H1 (cell line): ENCODE results near the gene CD300LF. TPM values are rescaled to one million over a fixed set of nuclear protein-coding genes. Genes with fewer than 3 reads are reported as not detected.

ENCODE experiments used
- CTCF ChIA-PET: fragments of 300-600 bp; sonication (Branson Sonifier 250); formaldehyde crosslinking; loops from one replicate; lab custom pipeline; 2021; ENCODE audit not compliant: partially characterized antibody; lab: Charles Lee
- POLR2A ChIA-PET: fragments of 300-600 bp; sonication (Branson Sonifier 250); formaldehyde crosslinking; loops from one replicate; lab custom pipeline; 2021; ENCODE audit warnings: inconsistent platforms; ENCODE audit not compliant: partially characterized antibody; lab: Charles Lee
- DNase-seq, 2 experiments: peaks; one replicate each; pipeline versions ENCODE4 v3.0.0 to v3.0.0-alpha.2; 2010 to 2022; ENCODE audit warnings: low spot score in 2 of 2, low read depth in 1 of 2, mixed read lengths in 1 of 2
- FAIRE-seq: peaks from 2 replicates; lab custom pipeline; 2011; peaks lifted over from hg19 to GRCh38; lab: Jason Lieb, UNC
- H2AFZ ChIP-seq: 2 replicates; pipeline ENCODE4 v1.8.1; 2012; ENCODE audit warnings: low read length, inconsistent platforms
- H2AK5ac ChIP-seq: 2 replicates; pipeline ENCODE4 v1.6.1; 2013; ENCODE audit warnings: low read depth, low read length
- H2BK120ac ChIP-seq: replicated peaks from 2 replicates; pipeline ENCODE3; 2013; ENCODE audit warnings: low read depth, low read length, inconsistent platforms
- H2BK12ac ChIP-seq: 2 replicates; pipeline ENCODE4 v1.6.1; 2013; ENCODE audit warnings: low read depth, low read length
- H2BK15ac ChIP-seq: 2 replicates; pipeline ENCODE4 v1.6.1; 2013; ENCODE audit warnings: low read length
- H2BK20ac ChIP-seq: 2 replicates; pipeline ENCODE4 v1.6.1; 2013; ENCODE audit warnings: low read length
- H2BK5ac ChIP-seq: 2 replicates; pipeline ENCODE4 v1.6.1; 2013; ENCODE audit warnings: low read depth, low read length
- H3K14ac ChIP-seq: 2 replicates; pipeline ENCODE4 v1.6.1; 2013; ENCODE audit warnings: inconsistent platforms; ENCODE audit not compliant: insufficient read length
- H3K18ac ChIP-seq: 2 replicates; pipeline ENCODE4 v1.6.1; 2013; ENCODE audit warnings: low read length; ENCODE audit errors: extremely low read depth
- H3K23ac ChIP-seq: 2 replicates; pipeline ENCODE4 v1.6.1; 2013; ENCODE audit warnings: inconsistent platforms; ENCODE audit not compliant: insufficient read length
- H3K23me2 ChIP-seq: 2 replicates; pipeline ENCODE4 v1.6.1; 2013; ENCODE audit warnings: low read depth, low read length
- H3K27ac ChIP-seq: 2 replicates; pipeline ENCODE4 v1.6.1; 2011; ENCODE audit warnings: low read depth, low read length, inconsistent platforms
- H3K27me3 ChIP-seq, 4 experiments: replicated peaks in 1 of 4; 1 replicate in 1 of 4; 2 replicates in 3 of 4; pipeline versions ENCODE4 v1.6.1 to v1.8.1; 2011 to 2013; ENCODE audit warnings: low read length in 3 of 4, mild to moderate bottlenecking in 3 of 4, inconsistent platforms in 2 of 4, mixed read lengths in 2 of 4, moderate library complexity in 1 of 4; ENCODE audit not compliant: control insufficient read depth in 3 of 4, insufficient read depth in 3 of 4; ENCODE audit errors: extremely low read depth in 1 of 4
- H3K36me3 ChIP-seq, 4 experiments: 2 replicates each; pipeline versions ENCODE4 v1.6.1 to v1.8.1; 2011 to 2013; ENCODE audit warnings: mild to moderate bottlenecking in 4 of 4, low read length in 3 of 4, moderate library complexity in 2 of 4, control low read depth in 1 of 4, inconsistent platforms in 1 of 4; ENCODE audit not compliant: insufficient read depth in 4 of 4, control insufficient read depth in 2 of 4
- H3K4ac ChIP-seq: replicated peaks from 2 replicates; pipeline ENCODE3; 2013; ENCODE audit warnings: low read length, low read depth, mixed read lengths, inconsistent platforms; ENCODE audit not compliant: insufficient read length
- H3K4me1 ChIP-seq, 4 experiments: replicated peaks in 1 of 4; 1 replicate in 1 of 4; 2 replicates in 3 of 4; pipeline versions ENCODE4 v1.6.1 to v1.8.1; 2011 to 2013; ENCODE audit warnings: low read length in 3 of 4, inconsistent platforms in 2 of 4, mixed read lengths in 1 of 4; ENCODE audit not compliant: insufficient read depth in 4 of 4, control insufficient read depth in 3 of 4
- H3K4me2 ChIP-seq, 2 experiments: 2 replicates each; pipeline versions ENCODE4 v1.6.1 to v1.8.1; 2011 to 2013; ENCODE audit warnings: low read depth in 2 of 2, low read length in 2 of 2, control low read depth in 1 of 2, inconsistent platforms in 1 of 2, mild to moderate bottlenecking in 1 of 2; ENCODE audit not compliant: insufficient read depth in 1 of 2
- H3K4me3 ChIP-seq, 4 experiments: fragments of 200-600, 300-600 bp in 1 of 4; sonication (generic), shearing (Covaris generic), sonication (Bioruptor Twin) in 1 of 4; 2 replicates each; pipeline versions ENCODE4 v1.5.1 to v1.8.1; 2011 to 2016; ENCODE audit warnings: low read length in 4 of 4, low read depth in 3 of 4, control low read depth in 2 of 4, inconsistent platforms in 2 of 4, mild to moderate bottlenecking in 2 of 4, mixed read lengths in 1 of 4, moderate library complexity in 1 of 4; ENCODE audit not compliant: insufficient read depth in 2 of 4; ENCODE audit errors: extremely low read depth in 1 of 4
- H3K56ac ChIP-seq: replicated peaks from 2 replicates; pipeline ENCODE3; 2013; ENCODE audit warnings: low read depth, mild to moderate bottlenecking, mixed read lengths, low read length, inconsistent platforms; ENCODE audit not compliant: insufficient read length
- H3K79me1 ChIP-seq: 2 replicates; pipeline ENCODE4 v1.6.1; 2013; ENCODE audit warnings: low read depth, low read length, control low read depth
- H3K79me2 ChIP-seq, 2 experiments: 2 replicates each; pipeline versions ENCODE4 v1.6.1 to v1.8.1; 2012 to 2013; ENCODE audit warnings: low read length in 2 of 2, mild to moderate bottlenecking in 2 of 2, inconsistent platforms in 1 of 2; ENCODE audit not compliant: insufficient read depth in 2 of 2, control insufficient read depth in 1 of 2
- H3K9ac ChIP-seq, 4 experiments: replicated peaks in 1 of 4; 1 replicate in 1 of 4; 2 replicates in 3 of 4; pipeline versions ENCODE4 v1.6.1 to v1.8.1; 2011 to 2013; ENCODE audit warnings: low read depth in 3 of 4, low read length in 3 of 4, control low read depth in 2 of 4, mild to moderate bottlenecking in 2 of 4, moderate library complexity in 2 of 4, inconsistent platforms in 1 of 4; ENCODE audit errors: extremely low read depth in 1 of 4
- H3K9me3 ChIP-seq, 2 experiments: 2 replicates each; pipeline versions ENCODE4 v1.6.1 to v1.8.1; 2012 to 2013; ENCODE audit warnings: mild to moderate bottlenecking in 2 of 2, moderate library complexity in 2 of 2, control low read depth in 1 of 2, inconsistent platforms in 1 of 2, low read depth in 1 of 2, low read length in 1 of 2, mixed read lengths in 1 of 2; ENCODE audit not compliant: insufficient read depth in 2 of 2
- H4K20me1 ChIP-seq, 2 experiments: replicated peaks in 1 of 2; 2 replicates each; pipeline versions ENCODE3 to v1.8.1; 2011 to 2013; ENCODE audit warnings: inconsistent platforms in 2 of 2, low read length in 2 of 2, mild to moderate bottlenecking in 1 of 2; ENCODE audit not compliant: insufficient read depth in 2 of 2, control insufficient read depth in 1 of 2
- H4K5ac ChIP-seq: 2 replicates; pipeline ENCODE4 v1.6.1; 2013; ENCODE audit warnings: low read length, low read depth, mixed read lengths, inconsistent platforms; ENCODE audit not compliant: insufficient read length
- H4K8ac ChIP-seq: 2 replicates; pipeline ENCODE4 v1.8.0; 2013; ENCODE audit warnings: mild to moderate bottlenecking, moderate library complexity, low read length, inconsistent platforms; ENCODE audit not compliant: insufficient read depth; ENCODE audit errors: extremely low read depth
- H4K91ac ChIP-seq: replicated peaks from 2 replicates; pipeline ENCODE3; 2013; ENCODE audit warnings: low read length, mixed read lengths, inconsistent platforms; ENCODE audit not compliant: insufficient read length
- CBX8 ChIP-seq: fragments of 300-800, 300-1000 bp; sonication (generic); IDR thresholded peaks from 2 replicates; pipeline ENCODE4 v1.7.1; 2016; ENCODE audit warnings: low read depth, low read length, borderline replicate concordance
- CEBPB ChIP-seq: IDR thresholded peaks from 2 replicates; pipeline ENCODE4 v1.6.1; 2012; ENCODE audit warnings: low read depth, low read length
- EGR1 ChIP-seq: IDR thresholded peaks from 2 replicates; pipeline ENCODE4 v1.6.1; 2011; ENCODE audit warnings: low read depth, low read length, borderline replicate concordance
- GABPA ChIP-seq: IDR thresholded peaks from 2 replicates; pipeline ENCODE4 v1.6.1; 2011; ENCODE audit warnings: mild to moderate bottlenecking, low read length, moderate library complexity, borderline replicate concordance; ENCODE audit not compliant: insufficient read depth
- GTF2F1 ChIP-seq: IDR thresholded peaks from 2 replicates; pipeline ENCODE4 v1.6.1; 2012; ENCODE audit warnings: low read depth, low read length, improper control_type of control experiment, borderline replicate concordance
- HDAC6 ChIP-seq: IDR thresholded peaks from one replicate; pipeline ENCODE4 v1.7.1; 2012; ENCODE audit warnings: low read depth, mild to moderate bottlenecking, inconsistent platforms, low read length, moderate library complexity
- RNF2 ChIP-seq: fragments of 200-900, 300-1000 bp; sonication (generic); IDR thresholded peaks from 2 replicates; pipeline ENCODE4 v1.7.1; 2016; ENCODE audit warnings: borderline replicate concordance, low read depth, mild to moderate bottlenecking, antibody characterized with exemption, low read length; ENCODE audit not compliant: poor library complexity, severe bottlenecking; ENCODE audit errors: missing control alignments
- RXRA ChIP-seq: IDR thresholded peaks from 2 replicates; pipeline ENCODE4 v1.6.1; 2011; ENCODE audit warnings: low read depth, mild to moderate bottlenecking, low read length, moderate library complexity; ENCODE audit not compliant: insufficient read depth
- SAP30 ChIP-seq: fragments of 300-600 bp; sonication (generic); IDR thresholded peaks from 2 replicates; pipeline ENCODE4 v1.7.1; 2012; ENCODE audit warnings: low read length, moderate library complexity, mild to moderate bottlenecking, inconsistent platforms; ENCODE audit not compliant: insufficient read depth, insufficient replicate concordance
- SP2 ChIP-seq: IDR thresholded peaks from 2 replicates; pipeline ENCODE4 v1.6.1; 2012; ENCODE audit warnings: mild to moderate bottlenecking, low read length, inconsistent platforms
- TCF12 ChIP-seq: IDR thresholded peaks from 2 replicates; pipeline ENCODE4 v1.6.1; 2011; ENCODE audit warnings: low read depth, mild to moderate bottlenecking, low read length
- WGBS, 2 experiments: shearing (Covaris generic) in 1 of 2; methylation state at CpG; one replicate each; pipeline versions ENCODE4 v1.1.6 to v1.1.7; 2013 to 2015; ENCODE audit warnings: low lambda C conversion rate in 2 of 2, mixed read lengths in 2 of 2, inconsistent platforms in 1 of 2, low coverage in 1 of 2, missing lambda C conversion rate in 1 of 2; ENCODE audit not compliant: insufficient replicate concordance in 2 of 2, insufficient coverage in 1 of 2, insufficient read length in 1 of 2; ENCODE audit errors: extremely low coverage in 1 of 2, missing lambda C conversion rate in 1 of 2; 5-methylcytosine and 5-hydroxymethylcytosine counted together
- polyA plus RNA-seq, 7 experiments: library from polyadenylated mRNA; depleted of rRNA in 3 of 7; stranded (reverse) in 5 of 7; unstranded in 2 of 7; fragments of >200 nt in 5 of 7; fragments of 200-250 nt in 2 of 7; gene quantifications; 1 replicate in 5 of 7; 2 replicates in 1 of 7; 4 replicates in 1 of 7; pipeline versions ENCODE4 v1.2.1 to v1.2.3, GENCODE V29; 2011 to 2013; ENCODE audit warnings: missing spikeins in 2 of 7, mixed read lengths in 2 of 7
- total RNA-seq: library from RNA; stranded (reverse); fragmentation: NEBNext Ultra II Directional; extraction: Animal tissue kit (Norgen Biotek cat#: 25700); gene quantifications from 2 replicates; pipeline ENCODE4 v1.2.1, GENCODE V29; 2021

The CD300LF gene
- total and polyA plus RNA-seq, 2 of the 8 experiments (the other 6 are each of a cell fraction or from before 2014, with no cell fraction given): not detected

GRCh38 chr17:74736513-74737298 is 24.0 kb upstream of the CD300LF start, which contains the start of gene RAB37:
Gene RAB37, plus strand, starts transcription at chr17:74737256. Its CDS starts 17 bp downstream, at chr17:74737273.
- Histone ChIP-seq H3K79me2 (no peaks in the 10 kb centered on the region), H3K4me2 (peak within 1 kb of the TSS; percentile 73 to 84), H2BK120ac (peak within 1 kb of the TSS; percentile 26), H2BK5ac (peak within 1 kb of the TSS; percentile 89; the same call in 1 of the 2 replicates), H3K23me2 (peaks cover 20% of the 10 kb centered on the region; the same call in 1 of the 2 replicates), H2BK15ac (no peak within 1 kb of the TSS), H3K56ac (no peak within 1 kb of the TSS), H3K36me3 (no peaks in the 10 kb centered on the region), H3K9ac (no peak within 1 kb of the TSS; a peak in 1 of 7 replicates), H3K4me1 (peaks cover 5 to 18% (median 9%) of the 10 kb centered on the region in 4 experiments), H3K18ac (peak within 1 kb of the TSS; percentile 71), H3K23ac (no peak within 1 kb of the TSS), H4K91ac (peak within 1 kb of the TSS; percentile 82), H3K79me1 (no peaks in the 10 kb centered on the region), H4K20me1 (peaks cover 0 to 7% of the 10 kb centered on the region in 2 experiments), H4K8ac (0 out of 2 replicates have a peak within 1 kb of the TSS, but pooled peaks have one; percentile 53), H3K4ac (peak within 1 kb of the TSS; percentile 61), H2BK20ac (no peak within 1 kb of the TSS), H3K9me3 (no peaks in the 10 kb centered on the region), H3K4me3 (peak within 1 kb of the TSS; percentile 55 to 75 (median 66)), H3K14ac (no peak within 1 kb of the TSS), H3K27ac (no peak within 1 kb of the TSS), H2AK5ac (no peak within 1 kb of the TSS), H3K27me3 (peaks cover 0 to 8% (median 2%) of the 10 kb centered on the region in 4 experiments; a peak in 4 of 7 replicates), H2AFZ (peak within 1 kb of the TSS; percentile 57; the same call in 1 of the 2 replicates), H2BK12ac (peak within 1 kb of the TSS; percentile 81; the same call in 1 of the 2 replicates), H4K5ac (peak within 1 kb of the TSS; percentile 41)
- FAIRE-seq (no peak), DNase-seq (peak in 1 of 2 experiments; percentile 86)
- ChIA-PET POLR2A (interaction anchor here (0.6 to 4.6 kb wide), 8 partner anchors 12 to 150 kb away, joined by 3 to 60 read pairs (median 4); partner anchors contain the start of genes NAT9 and NHERF1), CTCF (interaction anchor here (0.6 to 5.7 kb wide), 54 partner anchors 9 to 1833 kb away, joined by 3 to 81 read pairs (median 5); partner anchors contain the start of genes CD300LF, GRIN2C, NAT9 and OTOP2)
- 3% methylated on average over 53 of the region's 67 CpGs; no CpG with 5 or more reads in 1 of the 2 experiments for WGBS, 2 experiments
- TF ChIP-seq HDAC6 (no peak), RNF2 (no peak), GABPA (no peak), RXRA (no peak), EGR1 (no peak), GTF2F1 (no peak), SAP30 (no peak), TCF12 (no peak), CEBPB (peak; percentile 91), SP2 (no peak), CBX8 (no peak)
